Tibial nerve (tissue), 4 donors: Measurements from ENCODE around the gene FHAD1.

ENCODE experiments used
- EP300 ChIP-seq, 2 donors: sonication (generic); formaldehyde crosslinking; IDR thresholded peaks; one replicate each; pipeline ENCODE4 v1.6.1; 2017; ENCODE audit warnings: antibody characterized with exemption in 2 of 2, mild to moderate bottlenecking in 1 of 2
- POLR2A ChIP-seq, 2 donors: fragments of 450-650 bp; IDR thresholded peaks; one replicate each; pipeline ENCODE4 v1.6.1; 2017; ENCODE audit warnings: antibody characterized with exemption in 2 of 2, mild to moderate bottlenecking in 2 of 2, moderate library complexity in 2 of 2
- TF ChIP-seq, protein P1 (sequence below), 5 experiments: fragments of 200-600 bp in 3 of 5; fragments of 450-650 bp in 2 of 5; sonication (generic) in 3 of 5; IDR thresholded peaks; one replicate each; pipeline ENCODE4 v1.5.1; 2016 to 2019; ENCODE audit warnings: antibody characterized with exemption in 5 of 5, mild to moderate bottlenecking in 3 of 5, moderate library complexity in 2 of 5

DNA sequence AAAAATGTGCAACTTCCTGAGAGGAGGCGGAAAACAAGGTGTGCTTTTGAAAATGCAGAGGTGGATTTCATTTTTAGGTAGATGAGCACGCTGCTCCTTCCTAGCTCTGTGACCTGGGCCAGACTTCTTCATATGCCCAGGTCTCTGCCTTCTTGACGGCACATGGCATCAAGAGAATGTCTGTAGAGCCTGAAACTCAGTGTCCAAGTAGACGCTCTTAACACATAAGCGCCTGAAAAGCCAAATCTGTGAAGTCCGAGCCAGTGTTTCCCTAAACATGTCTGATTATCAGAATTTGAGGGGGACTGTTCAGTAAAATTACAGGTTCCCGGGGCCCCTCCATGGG lies 25.7 kb downstream of the FHAD1 start:
- TF ChIP-seq, protein P1, sequence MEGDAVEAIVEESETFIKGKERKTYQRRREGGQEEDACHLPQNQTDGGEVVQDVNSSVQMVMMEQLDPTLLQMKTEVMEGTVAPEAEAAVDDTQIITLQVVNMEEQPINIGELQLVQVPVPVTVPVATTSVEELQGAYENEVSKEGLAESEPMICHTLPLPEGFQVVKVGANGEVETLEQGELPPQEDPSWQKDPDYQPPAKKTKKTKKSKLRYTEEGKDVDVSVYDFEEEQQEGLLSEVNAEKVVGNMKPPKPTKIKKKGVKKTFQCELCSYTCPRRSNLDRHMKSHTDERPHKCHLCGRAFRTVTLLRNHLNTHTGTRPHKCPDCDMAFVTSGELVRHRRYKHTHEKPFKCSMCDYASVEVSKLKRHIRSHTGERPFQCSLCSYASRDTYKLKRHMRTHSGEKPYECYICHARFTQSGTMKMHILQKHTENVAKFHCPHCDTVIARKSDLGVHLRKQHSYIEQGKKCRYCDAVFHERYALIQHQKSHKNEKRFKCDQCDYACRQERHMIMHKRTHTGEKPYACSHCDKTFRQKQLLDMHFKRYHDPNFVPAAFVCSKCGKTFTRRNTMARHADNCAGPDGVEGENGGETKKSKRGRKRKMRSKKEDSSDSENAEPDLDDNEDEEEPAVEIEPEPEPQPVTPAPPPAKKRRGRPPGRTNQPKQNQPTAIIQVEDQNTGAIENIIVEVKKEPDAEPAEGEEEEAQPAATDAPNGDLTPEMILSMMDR (IDR thresholded peaks at IDR 0.05): no peak
- TF ChIP-seq POLR2A (IDR thresholded peaks at IDR 0.05) (no peak), EP300 (IDR thresholded peaks at IDR 0.05) (no peak)
